PC-3 (cell line): Measurements from ENCODE around the gene KRTAP12-1. TPM values are rescaled to one million over a fixed set of nuclear protein-coding genes. Genes with fewer than 3 reads are reported as not detected.

Source experiments
- ATAC-seq: fragments of 200-7000 bp; cut with Tn5 transposase; 2 replicates; pipeline ENCODE4 v1.9.1; 2020; ENCODE audit warnings: mild to moderate bottlenecking, moderate library complexity
- BruUV-seq: library from RNA; stranded (reverse); fragments of 400-500 nt; replicated peaks from 2 replicates; lab custom pipeline; 2021; lab: Mats Ljungman, UMichigan
- CTCF ChIA-PET: fragments of 300-600 bp; sonication (Branson Sonifier 250); formaldehyde crosslinking; loops from one replicate; lab custom pipeline; 2022; ENCODE audit warnings: antibody characterized with exemption; lab: Charles Lee
- POLR2A ChIA-PET: fragments of 300-600 bp; sonication (Branson Sonifier 250); formaldehyde crosslinking; loops from one replicate; lab custom pipeline; 2022; ENCODE audit warnings: antibody characterized with exemption; ENCODE audit not compliant: unreplicated experiment; lab: Charles Lee
- DNase-seq: peaks from one replicate; pipeline ENCODE4 v3.0.0-alpha.2; 2015
- H2AFZ ChIP-seq: fragments of 300-600 bp; sonication (generic); 2 replicates; pipeline ENCODE4 v1.6.0; 2016; ENCODE audit warnings: antibody characterized with exemption, low read length
- H3F3A ChIP-seq: fragments of 300-600 bp; sonication (generic); one replicate; pipeline ENCODE4 v1.6.0; 2017; ENCODE audit warnings: antibody characterized with exemption, low read length, control low read depth, mild to moderate bottlenecking; ENCODE audit not compliant: unreplicated experiment
- H3K27ac ChIP-seq: fragments of 300-600 bp; sonication (generic); 2 replicates; pipeline ENCODE4 v1.5.1; 2016; ENCODE audit warnings: mild to moderate bottlenecking, low read length
- H3K27me3 ChIP-seq: fragments of 300-600 bp; sonication (generic); 2 replicates; pipeline ENCODE4 v1.6.1; 2016; ENCODE audit warnings: low read length, mixed read lengths
- H3K36me3 ChIP-seq: fragments of 300-600 bp; sonication (generic); 2 replicates; pipeline ENCODE4 v1.6.1; 2016; ENCODE audit warnings: low read depth, mixed run types, low read length, mixed read lengths
- H3K4me1 ChIP-seq: fragments of 300-600 bp; sonication (generic); 2 replicates; pipeline ENCODE4 v1.5.1; 2016; ENCODE audit warnings: low read length; ENCODE audit not compliant: insufficient read depth
- H3K4me2 ChIP-seq: fragments of 300-600 bp; sonication (generic); 2 replicates; pipeline ENCODE4 v1.6.0; 2016; ENCODE audit warnings: low read length
- H3K4me3 ChIP-seq: fragments of 300-600 bp; sonication (generic); 2 replicates; pipeline ENCODE4 v1.5.1; 2016; ENCODE audit warnings: mild to moderate bottlenecking, low read length, mixed read lengths
- H3K79me2 ChIP-seq: fragments of 300-600 bp; sonication (generic); 2 replicates; pipeline ENCODE4 v1.6.1; 2017; ENCODE audit warnings: low read length, mixed read lengths
- H3K9ac ChIP-seq: fragments of 300-600 bp; sonication (generic); 2 replicates; pipeline ENCODE4 v1.6.0; 2016; ENCODE audit warnings: mild to moderate bottlenecking, low read length
- H3K9me2 ChIP-seq: fragments of 300-600 bp; sonication (generic); replicated peaks from 2 replicates; pipeline ENCODE4 v1.6.1; 2016; ENCODE audit warnings: mixed run types, low read length, mixed read lengths
- H3K9me3 ChIP-seq: fragments of 300-600 bp; sonication (generic); 2 replicates; pipeline ENCODE4 v1.6.1; 2016; ENCODE audit warnings: low read length, mixed read lengths
- H4K20me1 ChIP-seq: fragments of 300-600 bp; sonication (generic); 2 replicates; pipeline ENCODE4 v1.6.1; 2016; ENCODE audit warnings: low read length, mixed read lengths
- EZH2 ChIP-seq: fragments of 300-600 bp; sonication (generic); IDR thresholded peaks from one replicate; pipeline ENCODE4 v1.6.1; 2017; ENCODE audit warnings: antibody characterized with exemption, mild to moderate bottlenecking, low read length; ENCODE audit not compliant: unreplicated experiment
- EZH2phosphoT487 ChIP-seq: fragments of 300-600 bp; sonication (generic); IDR thresholded peaks from 2 replicates; pipeline ENCODE4 v1.6.1; 2018; ENCODE audit warnings: mild to moderate bottlenecking, antibody characterized with exemption, low read length, borderline replicate concordance
- intact Hi-C: fragments of 100-400 bp; cut with micrococcal nuclease; formaldehyde crosslinking; loops from 2 replicates; pipeline ENCODE4 v1.9.0; 2023
- total RNA-seq: library from RNA; depleted of rRNA; stranded (reverse); fragments of >200 nt; gene quantifications from 2 replicates; pipeline ENCODE4 v1.2.3, GENCODE V29; 2014
- TF ChIP-seq, protein P1 (sequence below): fragments of 300-600 bp; sonication (generic); conservative IDR thresholded peaks from 2 replicates; pipeline ENCODE4 v1.5.1; 2017; ENCODE audit warnings: antibody characterized with exemption, low read depth, mild to moderate bottlenecking, low read length

KRTAP12-1 gene
- total RNA-seq, 1 experiment from 2014 or later, result 0.62 TPM

DNA sequence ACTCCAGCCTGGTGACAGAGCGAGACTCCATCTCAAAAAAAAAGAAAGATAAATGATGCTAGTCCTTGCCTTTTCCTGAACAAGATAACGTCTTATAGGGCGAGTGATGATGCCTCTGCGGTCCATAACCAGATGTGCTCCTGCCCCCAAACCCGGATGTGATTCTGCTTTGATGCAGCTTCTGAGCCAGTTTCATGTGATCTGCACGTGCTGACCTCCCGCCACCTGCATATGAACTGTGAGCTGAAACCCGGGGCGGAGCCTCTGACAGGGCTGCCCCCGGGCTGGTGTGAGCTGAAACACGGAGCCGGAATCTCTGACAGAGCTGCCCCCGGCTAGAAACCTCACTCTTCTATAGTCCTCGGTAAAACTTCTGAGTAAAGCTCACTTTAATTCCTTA lies 28.8 kb downstream of the KRTAP12-1 start:
- no peaks in the 10 kb centered on the region for H4K20me1 ChIP-seq
- H3K4me2 ChIP-seq, result no peak overlapping the region
- H2AFZ ChIP-seq, result no peak overlapping the region
- H3K9me3 ChIP-seq, result 0 out of 2 replicates have a peak, but pooled peaks cover 5% of the 10 kb centered on the region
- CTCF ChIA-PET, result no interaction called here
- no peak overlapping the region for H3K4me3 ChIP-seq
- intact Hi-C loops, result no loop called here
- no TSS peak for BruUV-seq
- H3K27ac ChIP-seq, result no peak overlapping the region
- no peak for DNase-seq
- no peak for ATAC-seq
- no peaks in the 10 kb centered on the region for H3K9me2 ChIP-seq
- POLR2A ChIA-PET, result no interaction called here
- H3K9ac ChIP-seq, result no peak overlapping the region
- no peaks in the 10 kb centered on the region for H3K27me3 ChIP-seq
- no peaks in the 10 kb centered on the region for H3F3A ChIP-seq
- H3K4me1 ChIP-seq, result no peaks in the 10 kb centered on the region
- H3K36me3 ChIP-seq, result no peaks in the 10 kb centered on the region
- H3K79me2 ChIP-seq, result no peaks in the 10 kb centered on the region
- TF ChIP-seq EZH2phosphoT487 (no peak), EZH2 (no peak)
- TF ChIP-seq, protein P1, sequence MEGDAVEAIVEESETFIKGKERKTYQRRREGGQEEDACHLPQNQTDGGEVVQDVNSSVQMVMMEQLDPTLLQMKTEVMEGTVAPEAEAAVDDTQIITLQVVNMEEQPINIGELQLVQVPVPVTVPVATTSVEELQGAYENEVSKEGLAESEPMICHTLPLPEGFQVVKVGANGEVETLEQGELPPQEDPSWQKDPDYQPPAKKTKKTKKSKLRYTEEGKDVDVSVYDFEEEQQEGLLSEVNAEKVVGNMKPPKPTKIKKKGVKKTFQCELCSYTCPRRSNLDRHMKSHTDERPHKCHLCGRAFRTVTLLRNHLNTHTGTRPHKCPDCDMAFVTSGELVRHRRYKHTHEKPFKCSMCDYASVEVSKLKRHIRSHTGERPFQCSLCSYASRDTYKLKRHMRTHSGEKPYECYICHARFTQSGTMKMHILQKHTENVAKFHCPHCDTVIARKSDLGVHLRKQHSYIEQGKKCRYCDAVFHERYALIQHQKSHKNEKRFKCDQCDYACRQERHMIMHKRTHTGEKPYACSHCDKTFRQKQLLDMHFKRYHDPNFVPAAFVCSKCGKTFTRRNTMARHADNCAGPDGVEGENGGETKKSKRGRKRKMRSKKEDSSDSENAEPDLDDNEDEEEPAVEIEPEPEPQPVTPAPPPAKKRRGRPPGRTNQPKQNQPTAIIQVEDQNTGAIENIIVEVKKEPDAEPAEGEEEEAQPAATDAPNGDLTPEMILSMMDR, result no peak

DNA sequence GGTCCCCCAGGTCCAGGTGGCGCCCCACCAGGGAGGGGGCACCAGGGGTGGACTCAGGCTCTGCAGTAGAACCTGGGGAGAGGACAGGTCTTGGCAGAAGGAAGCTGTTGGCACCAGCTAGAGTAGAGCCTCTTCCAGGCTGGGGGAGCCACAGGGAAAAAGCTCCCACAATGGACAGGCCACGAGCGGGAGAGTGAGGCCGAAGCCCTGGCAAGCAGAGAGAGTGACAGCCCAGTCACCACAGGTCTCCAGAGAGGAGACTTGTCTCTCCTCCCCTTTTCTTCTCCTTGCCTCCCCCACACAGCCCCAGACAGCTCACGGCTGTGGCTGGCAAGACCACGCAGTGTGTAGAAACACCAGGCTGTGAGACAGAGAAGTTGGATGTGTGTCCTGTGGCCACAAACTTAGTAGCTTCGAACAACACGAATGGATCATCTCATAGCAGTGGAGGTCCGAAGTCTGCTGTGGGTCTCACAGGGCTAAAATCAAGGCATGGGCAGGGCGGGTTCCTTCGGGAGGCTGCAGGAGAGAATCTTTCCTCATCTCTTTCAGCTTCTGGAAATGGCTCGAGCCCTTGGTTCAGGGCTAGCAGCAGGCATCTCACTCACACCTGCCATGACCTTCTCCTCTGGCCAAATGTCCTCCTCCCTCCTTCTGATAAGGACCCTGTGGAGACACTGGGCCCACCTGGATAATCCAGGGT lies 30.8 kb downstream of the KRTAP12-1 start:
- ChIA-PET POLR2A (no interaction called here), CTCF (no interaction called here)
- Histone ChIP-seq H3K27ac (no peak overlapping the region), H3K79me2 (no peaks in the 10 kb centered on the region), H3K27me3 (no peaks in the 10 kb centered on the region), H3K4me1 (no peaks in the 10 kb centered on the region), H3K9ac (no peak overlapping the region), H3F3A (no peaks in the 10 kb centered on the region), H3K9me3 (no peaks in the 10 kb centered on the region), H2AFZ (no peak overlapping the region), H3K4me2 (no peak overlapping the region), H3K36me3 (no peaks in the 10 kb centered on the region), H3K4me3 (no peak overlapping the region), H4K20me1 (no peaks in the 10 kb centered on the region), H3K9me2 (no peaks in the 10 kb centered on the region)
- ATAC-seq, result no peak
- TF ChIP-seq EZH2, result no peak
- TF ChIP-seq, protein P1, result no peak
- TF ChIP-seq EZH2phosphoT487, result no peak
- DNase-seq, result no peak
- BruUV-seq, result no TSS peak
- intact Hi-C loops, result no loop called here

DNA sequence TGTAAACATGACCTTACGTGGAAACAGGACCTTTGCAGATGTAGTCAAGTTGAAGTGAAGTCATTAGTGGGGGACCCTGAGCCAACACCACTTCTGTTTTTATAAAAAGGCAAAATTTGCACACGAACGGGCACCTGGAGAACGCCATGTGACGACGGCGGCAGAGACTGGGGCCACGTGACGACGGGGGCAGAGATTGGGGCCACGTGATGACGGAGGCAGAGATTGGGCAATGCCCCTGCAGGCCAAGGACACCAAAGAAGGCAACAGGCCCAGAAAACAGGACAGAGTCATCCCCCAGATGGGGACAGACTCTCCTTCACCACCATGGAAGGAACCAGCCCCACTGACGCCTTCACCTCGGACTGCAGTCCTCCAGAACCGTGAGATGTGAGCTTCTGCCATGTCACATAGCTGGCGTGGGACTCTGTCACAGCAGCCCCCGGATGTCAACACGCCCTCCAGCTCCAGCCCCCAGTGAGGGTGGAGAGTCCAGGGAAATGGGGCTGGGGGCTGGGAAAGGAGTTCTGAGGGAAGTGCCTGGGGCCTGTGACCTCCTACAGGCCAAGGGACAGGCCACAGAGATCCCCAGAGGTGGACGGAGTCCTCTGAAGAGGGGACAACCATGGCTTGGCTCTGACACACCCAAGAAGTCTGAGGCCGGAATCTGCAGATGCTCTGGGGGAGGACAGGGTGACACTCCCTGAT lies 31.5 kb downstream of the KRTAP12-1 start:
- H3K9me3 ChIP-seq, result no peaks in the 10 kb centered on the region
- H3K4me1 ChIP-seq, result no peaks in the 10 kb centered on the region
- DNase-seq, result no peak
- ATAC-seq, result no peak
- H3K9me2 ChIP-seq, result no peaks in the 10 kb centered on the region
- no TSS peak for BruUV-seq
- H3F3A ChIP-seq, result no peaks in the 10 kb centered on the region
- no peaks in the 10 kb centered on the region for H4K20me1 ChIP-seq
- TF ChIP-seq EZH2, result no peak
- TF ChIP-seq EZH2phosphoT487, result no peak
- TF ChIP-seq, protein P1, result no peak
- no peaks in the 10 kb centered on the region for H3K36me3 ChIP-seq
- no peak overlapping the region for H3K9ac ChIP-seq
- intact Hi-C loops, result no loop called here
- POLR2A ChIA-PET, result no interaction called here
- H2AFZ ChIP-seq, result no peak overlapping the region
- no peaks in the 10 kb centered on the region for H3K27me3 ChIP-seq
- CTCF ChIA-PET, result no interaction called here
- H3K4me2 ChIP-seq, result no peak overlapping the region
- no peak overlapping the region for H3K27ac ChIP-seq
- no peaks in the 10 kb centered on the region for H3K79me2 ChIP-seq
- H3K4me3 ChIP-seq, result no peak overlapping the region
